ENCODE measurements around the gene CEP128.

DNA sequence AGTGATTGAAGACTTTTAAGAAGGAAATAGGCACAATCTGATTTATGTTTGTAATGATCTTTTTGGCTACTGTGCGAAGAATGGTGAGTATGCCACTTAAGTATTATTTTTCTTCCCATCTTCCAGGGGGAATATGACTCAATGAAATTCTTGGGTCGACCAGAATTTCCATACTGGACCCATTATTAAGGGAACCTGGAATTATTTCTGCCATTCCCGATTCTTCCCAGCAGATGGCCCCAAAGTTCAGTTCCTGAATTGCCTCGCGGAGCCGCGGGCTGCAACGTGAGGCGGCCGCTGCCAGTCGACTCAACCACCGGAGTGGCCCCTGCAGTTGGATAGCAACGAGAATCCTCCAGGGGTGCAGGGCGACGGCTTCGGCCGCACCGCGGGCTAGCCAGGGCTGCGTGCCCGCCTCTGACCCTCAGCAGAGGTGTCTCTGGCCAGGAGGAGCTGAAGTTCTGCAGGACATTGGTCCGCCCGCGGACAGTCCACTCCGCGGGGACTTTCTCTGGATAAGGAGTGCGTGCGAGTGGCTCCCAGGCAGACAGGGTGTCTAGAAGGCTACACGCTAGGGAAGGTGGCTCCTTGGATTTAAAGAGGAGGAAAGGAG, 13.3 kb upstream of the CEP128 start:
- TF ChIP-seq, protein P1, sequence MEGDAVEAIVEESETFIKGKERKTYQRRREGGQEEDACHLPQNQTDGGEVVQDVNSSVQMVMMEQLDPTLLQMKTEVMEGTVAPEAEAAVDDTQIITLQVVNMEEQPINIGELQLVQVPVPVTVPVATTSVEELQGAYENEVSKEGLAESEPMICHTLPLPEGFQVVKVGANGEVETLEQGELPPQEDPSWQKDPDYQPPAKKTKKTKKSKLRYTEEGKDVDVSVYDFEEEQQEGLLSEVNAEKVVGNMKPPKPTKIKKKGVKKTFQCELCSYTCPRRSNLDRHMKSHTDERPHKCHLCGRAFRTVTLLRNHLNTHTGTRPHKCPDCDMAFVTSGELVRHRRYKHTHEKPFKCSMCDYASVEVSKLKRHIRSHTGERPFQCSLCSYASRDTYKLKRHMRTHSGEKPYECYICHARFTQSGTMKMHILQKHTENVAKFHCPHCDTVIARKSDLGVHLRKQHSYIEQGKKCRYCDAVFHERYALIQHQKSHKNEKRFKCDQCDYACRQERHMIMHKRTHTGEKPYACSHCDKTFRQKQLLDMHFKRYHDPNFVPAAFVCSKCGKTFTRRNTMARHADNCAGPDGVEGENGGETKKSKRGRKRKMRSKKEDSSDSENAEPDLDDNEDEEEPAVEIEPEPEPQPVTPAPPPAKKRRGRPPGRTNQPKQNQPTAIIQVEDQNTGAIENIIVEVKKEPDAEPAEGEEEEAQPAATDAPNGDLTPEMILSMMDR (IDR thresholded peaks at IDR 0.05) = peak in 5 of 7 experiments; percentile 58 to 82 (median 63)
- TF ChIP-seq POLR2A (IDR thresholded peaks at IDR 0.05) (no peak), EP300 (IDR thresholded peaks at IDR 0.05) (no peak)

All from stomach (tissue), 4 donors.